ENCODE data around the gene ITGB8.

The ITGB8 gene

GRCh38 chr7:20314198-20314597 lies 16.5 kb upstream of the ITGB8 start:
- TF ChIP-seq CTCF (IDR thresholded peaks at IDR 0.05; ENCODE audit: control insufficient read depth, extremely low read depth, insufficient read depth): no peak
- H3K4me3 ChIP-seq (ENCODE audit: low read depth, low read length): no peak overlapping the region
- no peak for DNase-seq (ENCODE audit: low read depth)

GRCh38 chr7:20316706-20317105 lies 14.0 kb upstream of the ITGB8 start:
- no peak for TF ChIP-seq CTCF (IDR thresholded peaks at IDR 0.05; ENCODE audit: control insufficient read depth, extremely low read depth, insufficient read depth)
- H3K4me3 ChIP-seq (ENCODE audit: low read depth, low read length): no peak overlapping the region
- peak; percentile 51 for DNase-seq (ENCODE audit: low read depth)

GRCh38 chr7:20317413-20317812 lies 13.3 kb upstream of the ITGB8 start:
- no peak overlapping the region for H3K4me3 ChIP-seq (ENCODE audit: low read depth, low read length)
- no peak for TF ChIP-seq CTCF (IDR thresholded peaks at IDR 0.05; ENCODE audit: control insufficient read depth, extremely low read depth, insufficient read depth)
- no peak for DNase-seq (ENCODE audit: low read depth)

- no peak for DNase-seq (ENCODE audit: low read depth)
- no peak overlapping the region for H3K4me3 ChIP-seq (ENCODE audit: low read depth, low read length)
- TF ChIP-seq CTCF (IDR thresholded peaks at IDR 0.05; ENCODE audit: control insufficient read depth, extremely low read depth, insufficient read depth): no peak
Measured at GRCh38 chr7:20318933-20319332, 11.8 kb upstream of the ITGB8 start.

GRCh38 chr7:20320322-20320721 lies 10.4 kb upstream of the ITGB8 start:
- TF ChIP-seq CTCF (IDR thresholded peaks at IDR 0.05; ENCODE audit: control insufficient read depth, extremely low read depth, insufficient read depth): no peak
- DNase-seq (ENCODE audit: low read depth): no peak
- H3K4me3 ChIP-seq (ENCODE audit: low read depth, low read length): no peak overlapping the region

GRCh38 chr7:20320786-20321185 lies 9.9 kb upstream of the ITGB8 start:
- H3K4me3 ChIP-seq (ENCODE audit: low read depth, low read length): no peak overlapping the region
- no peak for TF ChIP-seq CTCF (IDR thresholded peaks at IDR 0.05; ENCODE audit: control insufficient read depth, extremely low read depth, insufficient read depth)
- no peak for DNase-seq (ENCODE audit: low read depth)

GRCh38 chr7:20323595-20323994 lies 7.1 kb upstream of the ITGB8 start:
- TF ChIP-seq CTCF (IDR thresholded peaks at IDR 0.05; ENCODE audit: control insufficient read depth, extremely low read depth, insufficient read depth): no peak
- DNase-seq (ENCODE audit: low read depth): no peak
- H3K4me3 ChIP-seq (ENCODE audit: low read depth, low read length): no peak overlapping the region
